ENCODE results near the gene COMMD1.

GRCh38 chr2:61998426-61998825 is 93.0 kb downstream of the COMMD1 start:
- TF ChIP-seq CTCF (IDR thresholded peaks at IDR 0.05 in 8 of 11, conservative IDR thresholded peaks at IDR 0.05 in 3 of 11) = no peak
- TF ChIP-seq POLR2A (IDR thresholded peaks at IDR 0.05) = no peak
- no peak for TF ChIP-seq POLR2AphosphoS5 (IDR thresholded peaks at IDR 0.05)
